IMR-90 (cell line): ENCODE data around the gene NOC2L. TPM values are rescaled to one million over a fixed set of nuclear protein-coding genes. Genes with fewer than 3 reads are reported as not detected.

Experiments
- ATAC-seq: fragments of 200-7000 bp; cut with Tn5 transposase; 2 replicates; pipeline ENCODE4 v1.9.1; 2020; ENCODE audit warnings: low read depth, mild to moderate bottlenecking, moderate library complexity
- BruUV-seq: library from RNA; stranded (reverse); fragments of 400-500 nt; replicated peaks from 2 replicates; lab custom pipeline; 2021; lab: Mats Ljungman, UMichigan
- CTCF ChIA-PET: fragments of 300-600 bp; formaldehyde crosslinking; extraction: SDS; loops from one replicate; lab custom pipeline; 2021; ENCODE audit warnings: antibody characterized with exemption; lab: Yijun Ruan, JAX
- POLR2A ChIA-PET: fragments of 300-600 bp; sonication (Branson Sonifier 250); formaldehyde crosslinking; loops from one replicate; lab custom pipeline; 2022; ENCODE audit warnings: antibody characterized with exemption; ENCODE audit not compliant: unreplicated experiment; lab: Charles Lee
- DNase-seq: peaks from one replicate; pipeline ENCODE4 v3.0.0; 2013
- H2AFZ ChIP-seq: replicated peaks from 2 replicates; pipeline ENCODE3; 2013; ENCODE audit warnings: low read length, mild to moderate bottlenecking; ENCODE audit not compliant: poor library complexity
- H2AK5ac ChIP-seq: 2 replicates; pipeline ENCODE4 v1.6.1; 2013; ENCODE audit warnings: low read depth, low read length, inconsistent platforms
- H2AK9ac ChIP-seq: replicated peaks from 2 replicates; pipeline ENCODE3; 2013; ENCODE audit warnings: mild to moderate bottlenecking, low read depth, low read length, moderate library complexity; ENCODE audit not compliant: poor library complexity
- H2BK120ac ChIP-seq: 2 replicates; pipeline ENCODE4 v1.6.1; 2013; ENCODE audit warnings: low read depth, low read length, inconsistent platforms
- H2BK15ac ChIP-seq: 3 replicates; pipeline ENCODE4 v1.6.1; 2013; ENCODE audit warnings: low read depth, low read length, inconsistent platforms
- H2BK20ac ChIP-seq: 2 replicates; pipeline ENCODE4 v1.6.1; 2013; ENCODE audit warnings: low read depth, mild to moderate bottlenecking, inconsistent platforms, low read length, moderate library complexity
- H2BK5ac ChIP-seq: 2 replicates; pipeline ENCODE4 v1.6.1; 2013; ENCODE audit warnings: mild to moderate bottlenecking, low read depth, low read length, inconsistent platforms; ENCODE audit not compliant: poor library complexity, severe bottlenecking
- H3K14ac ChIP-seq: replicated peaks from 2 replicates; pipeline ENCODE4 v1.6.1; 2013; ENCODE audit warnings: low read depth, low read length, inconsistent platforms
- H3K18ac ChIP-seq: 2 replicates; pipeline ENCODE4 v1.6.1; 2013; ENCODE audit warnings: low read depth, low read length, control low read depth
- H3K23ac ChIP-seq: 2 replicates; pipeline ENCODE4 v1.6.1; 2013; ENCODE audit warnings: low read depth, low read length, inconsistent platforms
- H3K27ac ChIP-seq: 2 replicates; pipeline ENCODE4 v1.5.1; 2013; ENCODE audit warnings: mild to moderate bottlenecking, control low read depth, low read length; ENCODE audit not compliant: insufficient read depth
- H3K27me3 ChIP-seq: 2 replicates; pipeline ENCODE4 v1.6.1; 2013; ENCODE audit warnings: low read length; ENCODE audit not compliant: control insufficient read depth, insufficient read depth
- H3K36me3 ChIP-seq: 2 replicates; pipeline ENCODE4 v1.6.1; 2013; ENCODE audit warnings: low read length, mixed read lengths; ENCODE audit not compliant: control insufficient read depth, insufficient read depth
- H3K4ac ChIP-seq: 2 replicates; pipeline ENCODE4 v1.6.1; 2013; ENCODE audit warnings: low read depth, low read length, inconsistent platforms
- H3K4me1 ChIP-seq: 2 replicates; pipeline ENCODE4 v1.6.1; 2013; ENCODE audit warnings: low read length, mixed read lengths; ENCODE audit not compliant: control insufficient read depth, insufficient read depth
- H3K4me2 ChIP-seq: 2 replicates; pipeline ENCODE4 v1.6.1; 2013; ENCODE audit warnings: low read depth, mild to moderate bottlenecking, control low read depth, low read length, moderate library complexity
- H3K4me3 ChIP-seq: 2 replicates; pipeline ENCODE4 v1.5.1; 2013; ENCODE audit warnings: low read depth, mild to moderate bottlenecking, control low read depth, low read length, moderate library complexity; ENCODE audit not compliant: insufficient read depth
- H3K56ac ChIP-seq: 2 replicates; pipeline ENCODE4 v1.6.1; 2013; ENCODE audit warnings: low read length, inconsistent platforms; ENCODE audit not compliant: insufficient read depth; ENCODE audit errors: extremely low read depth
- H3K79me1 ChIP-seq, 2 experiments: 2 replicates each; pipeline ENCODE4 v1.6.1; 2013; ENCODE audit warnings: low read length in 2 of 2, inconsistent platforms in 1 of 2, low read depth in 1 of 2
- H3K9ac ChIP-seq: 2 replicates; pipeline ENCODE4 v1.6.1; 2013; ENCODE audit warnings: low read depth, low read length, control low read depth
- H3K9me1 ChIP-seq: 2 replicates; pipeline ENCODE4 v1.6.1; 2013; ENCODE audit warnings: low read length, inconsistent platforms; ENCODE audit not compliant: insufficient read depth
- H3K9me3 ChIP-seq: 2 replicates; pipeline ENCODE4 v1.6.1; 2013; ENCODE audit warnings: low read length; ENCODE audit not compliant: control insufficient read depth, insufficient read depth
- H4K20me1 ChIP-seq: 2 replicates; pipeline ENCODE4 v1.6.1; 2013; ENCODE audit warnings: low read length, inconsistent platforms; ENCODE audit not compliant: insufficient read depth
- H4K5ac ChIP-seq: 2 replicates; pipeline ENCODE4 v1.6.1; 2013; ENCODE audit warnings: mild to moderate bottlenecking, low read depth, low read length, control low read depth
- H4K8ac ChIP-seq, 2 experiments: 2 replicates each; pipeline ENCODE4 v1.6.1; 2013; ENCODE audit warnings: low read depth in 2 of 2, low read length in 2 of 2, control low read depth in 1 of 2, inconsistent platforms in 1 of 2
- H4K91ac ChIP-seq: 2 replicates; pipeline ENCODE4 v1.6.1; 2013; ENCODE audit warnings: low read depth, low read length, inconsistent platforms; ENCODE audit not compliant: insufficient read depth
- CEBPB ChIP-seq: IDR thresholded peaks from 2 replicates; pipeline ENCODE4 v1.6.1; 2012; ENCODE audit warnings: low read depth, low read length, improper control_type of control experiment
- MAZ ChIP-seq: IDR thresholded peaks from 2 replicates; pipeline ENCODE4 v1.6.1; 2012; ENCODE audit warnings: low read depth, mild to moderate bottlenecking, low read length, improper control_type of control experiment, moderate library complexity, borderline replicate concordance
- NFE2L2 ChIP-seq: fragments of 150-350 bp; IDR thresholded peaks from 2 replicates; pipeline ENCODE4 v1.6.1; 2016; ENCODE audit warnings: low read depth, mild to moderate bottlenecking, low read length
- WGBS, 2 experiments: methylation state at CpG; one replicate each; pipeline versions ENCODE4 v1.1.5 to v1.1.7; 2013; ENCODE audit warnings: missing lambda C conversion rate in 2 of 2; ENCODE audit not compliant: insufficient read length in 1 of 2; ENCODE audit errors: extremely low coverage in 2 of 2; 5-methylcytosine and 5-hydroxymethylcytosine counted together
- dilution Hi-C: fragments of 300-500 bp; cut with HindIII; formaldehyde crosslinking; loops from one replicate; pipeline ENCODE4 v1.14.3; 2018; ENCODE audit warnings: low sequenced_read_pairs; ENCODE audit not compliant: unreplicated experiment
- in situ Hi-C: fragments of 300-500 bp; cut with MboI; formaldehyde crosslinking; loops from 3 replicates; pipeline ENCODE4 v1.14.3; 2019; ENCODE audit warnings: low sequenced_read_pairs, inconsistent platforms, mixed read lengths
- intact Hi-C: fragments of 100-400 bp; cut with micrococcal nuclease; formaldehyde crosslinking; loops from 2 replicates; pipeline ENCODE4 v1.10.0; 2022
- polyA plus RNA-seq, 3 experiments: library from polyadenylated mRNA; depleted of rRNA; stranded (reverse); fragments of >200 nt; gene quantifications; 2 replicates each; pipeline ENCODE4 v1.2.3, GENCODE V29; 2012; ENCODE audit warnings: low replicate concordance in 1 of 3
- total RNA-seq: library from RNA; depleted of rRNA; stranded (reverse); fragments of >200 nt; gene quantifications from 2 replicates; pipeline ENCODE4 v1.2.3, GENCODE V29; 2012

The NOC2L gene
- total and polyA plus RNA-seq, 2 of the 4 experiments (the other 2 are of a cell fraction), result 74.2 to 106 TPM

GRCh38 chr1:923991-924655 is 34.9 kb downstream of the NOC2L start:
- no TSS peak for BruUV-seq
- no peak for DNase-seq
- peaks cover 2% of the 10 kb centered on the region; the same call in 1 of the 2 replicates for H3K36me3 ChIP-seq
- ChIA-PET POLR2A (no interaction called here), CTCF (interaction anchor here (0.6 kb wide), 1 partner anchor 15 kb away, joined by 3 read pairs; no protein-coding TSS in a partner anchor)
- H2AK5ac ChIP-seq, result no peak overlapping the region
- no peak overlapping the region for H3K18ac ChIP-seq
- no peak overlapping the region for H3K14ac ChIP-seq
- H4K5ac ChIP-seq, result no peak overlapping the region
- H2BK15ac ChIP-seq, result no peak overlapping the region
- H3K27ac ChIP-seq, result peak overlapping the region; percentile 23; the same call in 1 of the 2 replicates
- peaks cover 3% of the 10 kb centered on the region for H4K20me1 ChIP-seq
- 1% methylated on average over 48 of the region's 98 CpGs; no CpG with 5 or more reads in 1 of the 2 experiments for WGBS, 2 experiments
- in situ Hi-C loops, result no loop called here
- peak overlapping the region; percentile 76 for H2BK5ac ChIP-seq
- no peak overlapping the region for H3K4ac ChIP-seq
- peaks cover 5% of the 10 kb centered on the region for H3K9me1 ChIP-seq
- H3K4me1 ChIP-seq, result peaks cover 15% of the 10 kb centered on the region
- peak overlapping the region; percentile 59 for H3K4me3 ChIP-seq
- peak overlapping the region; percentile 65 for H3K4me2 ChIP-seq
- H3K27me3 ChIP-seq, result no peaks in the 10 kb centered on the region
- H4K8ac ChIP-seq, result peak overlapping the region in 1 of 2 experiments; percentile 72; a peak in 1 of 4 replicates
- H2BK120ac ChIP-seq, result no peak overlapping the region
- no peak overlapping the region for H3K56ac ChIP-seq
- H2AFZ ChIP-seq, result peak overlapping the region; percentile 80
- peaks cover 4 to 23% of the 10 kb centered on the region in 2 experiments; a peak in 2 of 4 replicates for H3K79me1 ChIP-seq
- H3K9ac ChIP-seq, result peak overlapping the region; percentile 63; the same call in 1 of the 2 replicates
- dilution Hi-C loops, result no loop called here
- peak; percentile 8 for ATAC-seq
- no peak for TF ChIP-seq NFE2L2
- TF ChIP-seq MAZ, result no peak
- no peak for TF ChIP-seq CEBPB
- no peak overlapping the region for H2AK9ac ChIP-seq
- H4K91ac ChIP-seq, result no peak overlapping the region
- no peak overlapping the region for H2BK20ac ChIP-seq
- no peak overlapping the region for H3K23ac ChIP-seq
- intact Hi-C loops, result loop anchor here (2.0 to 5.0 kb wide), 2 partner anchors 17 to 33 kb away; partner anchors contain the start of gene NOC2L
- no peaks in the 10 kb centered on the region for H3K9me3 ChIP-seq
